GM19238 (cell line): ENCODE data around the gene KCNC1.

ENCODE experiments used
- DNase-seq: peaks from one replicate; pipeline ENCODE4 v3.0.0; 2011; ENCODE audit warnings: low spot score; ENCODE audit not compliant: insufficient read length

Gene KCNC1

DNA sequence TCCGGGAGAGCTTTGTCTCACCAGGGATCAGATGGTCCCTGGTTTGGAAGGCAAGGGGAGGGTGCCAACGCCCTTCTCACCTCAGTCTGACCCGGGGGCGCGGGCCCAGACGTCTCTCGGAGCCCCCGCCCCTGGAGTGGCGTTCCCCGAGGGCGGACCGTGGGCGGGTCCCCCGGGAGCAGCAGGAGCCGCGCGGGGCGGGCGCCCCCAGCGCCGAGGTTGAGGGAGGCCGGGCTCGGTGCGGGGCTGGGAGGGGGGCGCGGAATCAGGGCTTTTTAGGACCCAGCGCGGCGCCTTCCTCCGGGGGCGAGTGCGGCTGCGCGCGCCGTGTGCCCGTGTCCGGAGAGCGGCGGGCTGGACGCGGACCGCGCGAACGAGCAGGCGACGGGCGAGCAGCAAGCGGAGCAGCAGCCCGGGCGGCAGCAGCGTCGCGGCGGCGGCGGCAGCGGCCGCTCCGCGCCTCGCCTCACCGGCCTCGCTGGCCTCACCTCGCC is at the start of gene KCNC1:
Gene KCNC1 (plus strand): TSS at position 364 of the 494 bp plus-strand sequence. CDS start 1,222 bp downstream, outside the sequence.
- DNase-seq = no peak

GRCh38 chr11:17686231-17686980 is 48.2 kb upstream of the KCNC1 start:
- DNase-seq = no peak

DNA sequence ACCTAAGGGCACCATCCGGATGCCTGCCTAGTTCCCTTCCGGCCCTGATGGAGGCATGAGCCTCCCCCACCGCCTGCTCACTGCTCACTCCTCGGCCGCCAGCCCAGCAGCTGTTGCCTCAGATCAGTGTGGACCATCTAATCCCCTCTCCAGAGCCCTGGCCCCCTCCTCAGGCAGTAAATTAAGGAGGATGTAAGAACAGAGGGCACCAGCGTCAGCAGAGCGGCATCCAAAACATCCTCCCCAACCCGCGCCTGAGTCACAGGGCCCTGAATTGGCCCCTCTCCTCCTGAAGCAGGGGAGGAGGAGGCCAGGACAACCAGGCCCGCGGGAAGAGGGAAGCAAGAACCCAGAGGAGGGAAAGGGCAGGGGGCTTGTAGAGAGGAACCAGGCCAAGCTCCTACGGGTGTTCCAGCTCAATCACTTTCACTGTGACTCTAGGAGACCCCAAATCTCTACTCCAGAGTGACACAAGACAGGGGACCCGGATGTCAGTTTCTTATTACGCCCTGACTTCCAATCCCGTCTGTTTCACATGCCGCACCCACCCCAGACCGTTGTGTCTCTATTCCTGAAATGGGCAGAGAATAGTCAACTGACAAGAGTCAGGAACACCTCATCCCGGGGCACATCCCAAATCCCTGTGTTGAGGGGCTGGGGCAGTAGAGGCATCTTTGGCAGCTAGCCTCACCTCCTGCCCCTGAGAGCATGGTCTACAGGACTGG is 46.5 kb upstream of the KCNC1 start:
- no peak for DNase-seq

- DNase-seq = no peak
Measured at GRCh38 chr11:17691550-17691949, 43.0 kb upstream of the KCNC1 start.

GRCh38 chr11:17691976-17692375 is 42.6 kb upstream of the KCNC1 start:
- DNase-seq = no peak

DNA sequence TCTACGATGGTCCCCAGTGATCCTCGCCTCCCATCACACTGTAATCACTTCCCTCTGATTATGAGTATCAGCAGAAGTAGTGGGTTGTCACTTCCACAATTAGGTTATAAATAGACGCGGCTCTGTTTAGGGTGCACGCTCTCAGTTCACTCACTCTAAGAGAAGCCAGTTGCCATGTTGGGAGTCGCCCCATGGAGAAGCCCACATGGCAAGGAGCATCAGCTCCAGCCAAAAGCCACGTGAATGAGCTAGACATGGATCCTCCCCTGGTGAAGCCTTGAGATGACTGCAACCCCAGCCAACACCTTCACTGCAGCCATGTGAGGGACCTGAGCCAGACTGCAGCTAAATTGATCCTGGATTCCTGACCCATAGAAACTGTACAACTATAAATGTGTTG is 41.6 kb upstream of the KCNC1 start:
- DNase-seq = no peak

DNA sequence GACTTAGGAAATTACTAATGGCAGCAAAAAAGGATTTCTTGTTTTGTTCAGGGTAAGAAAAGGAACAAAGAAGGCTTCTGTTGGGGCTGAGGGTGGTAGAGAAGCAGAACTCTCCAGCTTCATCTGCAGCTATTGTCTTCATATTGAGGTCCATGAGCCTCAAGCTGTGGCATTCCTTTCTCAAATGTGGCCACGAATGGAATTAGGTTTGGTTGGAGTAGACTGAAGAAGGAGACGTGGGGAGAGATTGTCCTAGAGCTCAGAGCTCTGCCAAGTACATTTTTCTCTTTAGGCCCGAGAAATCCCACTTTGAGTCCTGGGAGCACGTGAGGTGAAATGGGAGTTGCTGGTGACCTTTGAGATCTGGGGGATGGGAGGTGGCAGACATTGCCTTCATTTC is 41.0 kb upstream of the KCNC1 start:
- DNase-seq = no peak

DNA sequence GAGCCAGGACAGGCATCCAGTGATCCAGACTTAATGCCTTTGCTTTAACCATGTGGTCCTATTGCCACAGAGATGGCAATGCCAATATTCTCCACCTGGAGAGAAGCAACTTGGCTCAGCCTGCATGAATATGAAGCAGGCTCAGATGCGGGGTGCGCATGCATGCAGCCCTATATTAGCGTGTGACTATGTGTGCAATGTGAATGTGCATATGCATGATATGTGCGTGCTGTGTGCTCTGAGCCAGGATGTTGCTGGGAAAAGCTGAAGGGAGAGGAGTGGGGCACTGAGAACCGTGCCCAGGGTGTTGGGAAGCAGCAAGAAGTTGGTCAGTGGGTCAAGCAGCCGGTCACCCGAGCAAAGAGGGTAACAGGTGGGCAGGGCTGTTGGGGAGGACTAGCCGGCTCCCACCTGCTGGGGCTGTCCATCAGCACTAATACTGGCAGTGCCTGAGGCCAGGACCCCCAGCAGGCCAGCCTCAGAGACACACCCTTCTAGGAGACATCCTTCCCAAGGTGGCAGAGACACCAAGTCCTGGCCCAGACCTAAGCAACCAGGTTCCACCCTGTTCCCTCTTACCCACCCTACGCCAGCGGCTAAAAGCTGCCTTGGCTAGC is 40.0 kb upstream of the KCNC1 start:
- DNase-seq = no peak

- no peak for DNase-seq
Measured at GRCh38 chr11:17695454-17696441, 38.8 kb upstream of the KCNC1 start.

DNA sequence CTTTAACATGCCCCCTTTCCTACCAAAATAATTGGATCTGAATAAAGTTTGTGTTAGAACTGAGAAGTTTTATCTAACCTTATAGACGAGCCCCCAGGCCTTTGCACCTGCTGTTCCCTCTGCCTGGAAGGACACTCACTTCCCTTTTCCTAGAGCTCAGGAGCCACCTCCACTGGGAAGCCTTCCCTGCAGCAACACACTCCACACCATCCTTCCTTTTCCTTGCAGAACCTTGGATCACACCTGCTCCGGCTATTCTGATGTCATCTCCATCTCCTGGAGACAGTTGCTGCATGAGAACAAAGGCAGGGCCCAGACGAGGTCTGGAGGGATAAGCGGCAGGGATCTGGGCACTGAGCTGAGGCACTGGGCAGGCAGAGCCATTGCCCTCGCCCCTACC is 37.8 kb upstream of the KCNC1 start:
- DNase-seq = no peak

DNA sequence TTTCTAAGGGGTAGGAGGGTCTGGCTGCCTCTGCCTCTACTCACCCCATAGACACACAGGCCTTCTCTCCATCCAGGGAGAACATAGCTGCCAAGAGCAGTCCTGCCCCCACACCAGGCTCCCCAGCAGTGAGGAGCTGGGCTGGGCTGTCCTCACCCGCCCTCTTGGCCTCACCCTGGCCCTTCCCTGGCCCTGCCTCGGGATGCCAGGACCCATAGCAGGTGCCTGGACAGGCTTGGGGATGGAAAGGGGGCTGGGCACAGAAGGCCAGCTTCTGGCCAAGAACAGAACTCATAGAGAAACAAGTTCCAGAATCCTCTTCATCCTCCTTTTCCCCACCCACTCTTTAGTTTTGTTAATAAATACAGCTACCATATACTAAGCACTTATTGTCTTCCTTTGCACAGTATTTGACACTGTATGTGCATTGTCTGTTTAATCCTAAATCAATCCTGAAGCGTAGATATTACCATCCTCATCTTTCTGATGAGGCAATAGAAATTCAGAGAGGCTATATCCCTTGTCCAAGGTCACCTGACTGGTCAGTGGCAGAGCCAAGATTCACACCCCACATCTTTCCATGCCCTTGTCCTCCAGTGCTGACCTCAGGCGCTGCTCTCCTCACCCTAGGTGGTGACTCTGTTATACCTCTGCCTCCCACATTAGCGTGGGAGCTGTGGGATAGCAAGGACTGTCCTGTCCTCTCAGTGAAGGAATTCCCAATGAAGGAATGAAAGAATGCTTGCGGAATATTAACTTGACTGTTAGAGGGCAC is 37.2 kb upstream of the KCNC1 start:
- DNase-seq = no peak

DNA sequence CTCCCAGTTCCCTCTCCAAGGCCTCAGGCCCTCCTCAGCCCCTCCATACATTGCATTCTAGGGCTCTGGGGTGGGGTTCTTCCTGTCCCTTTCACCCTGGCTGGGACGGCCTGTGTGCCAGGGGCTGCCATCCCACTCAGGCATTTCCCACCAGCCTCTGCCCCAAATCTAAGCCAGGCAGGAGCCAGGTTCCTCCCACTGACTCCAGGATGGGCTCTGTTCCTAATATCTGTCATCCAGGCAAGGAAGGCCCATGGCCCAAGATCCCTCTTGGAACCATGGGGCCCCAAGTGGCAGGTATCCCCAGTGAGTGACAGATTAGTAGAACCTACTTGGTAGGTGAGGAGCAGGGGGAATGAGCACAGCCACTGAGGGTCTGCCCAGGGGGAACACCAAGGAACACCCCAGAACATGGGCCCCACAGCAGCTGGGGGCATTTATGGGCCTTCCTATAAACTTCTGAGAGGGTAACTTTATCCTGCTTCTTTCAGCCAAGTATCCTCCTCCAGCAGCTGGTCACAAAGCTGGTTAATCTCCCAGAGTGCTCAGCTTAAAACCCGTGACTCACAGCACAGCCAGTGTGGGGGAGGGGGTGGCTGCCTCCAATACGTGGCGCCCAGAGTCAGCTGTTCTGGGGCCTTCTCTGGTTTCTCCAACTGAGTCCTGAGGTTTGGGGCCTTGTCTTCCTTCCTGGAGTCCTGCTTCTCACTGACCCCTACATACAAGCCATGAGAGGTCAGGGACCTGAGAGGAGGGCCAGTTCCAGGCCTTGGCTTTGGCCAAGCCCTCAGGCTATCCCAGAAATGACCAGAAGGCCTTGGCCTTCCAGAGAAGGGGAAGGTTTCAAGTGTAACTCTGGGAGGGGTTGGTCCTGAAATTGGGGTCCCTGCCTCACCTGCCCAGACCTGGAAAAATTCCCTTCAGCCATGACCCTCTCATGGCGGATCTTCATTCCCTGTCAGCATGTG is 35.1 kb upstream of the KCNC1 start:
- no peak for DNase-seq

DNA sequence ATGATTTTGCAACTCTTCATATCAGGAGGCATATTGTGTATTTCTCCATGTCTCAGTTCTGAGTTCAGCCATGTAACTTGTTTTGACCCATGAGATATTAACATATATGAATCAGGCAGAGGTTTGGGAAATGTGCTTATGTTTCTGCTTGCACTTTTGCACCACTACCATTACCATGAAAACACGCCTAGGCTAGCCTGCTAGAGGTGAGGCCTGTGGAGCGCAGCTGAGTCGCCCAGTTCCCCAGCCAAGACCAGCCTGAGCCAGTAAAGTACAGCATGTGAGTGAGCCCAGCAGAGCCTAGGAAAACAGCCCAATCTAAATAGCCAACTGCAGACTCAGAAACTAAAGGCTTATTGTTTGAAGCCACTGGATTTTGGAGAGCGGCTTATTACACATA is 33.6 kb upstream of the KCNC1 start:
- no peak for DNase-seq

- no peak for DNase-seq
Measured at GRCh38 chr11:17702876-17703275, 31.7 kb upstream of the KCNC1 start.

GRCh38 chr11:17703951-17704350 is 30.6 kb upstream of the KCNC1 start:
- DNase-seq = no peak

- no peak for DNase-seq
Measured at GRCh38 chr11:17707830-17708229, 26.8 kb upstream of the KCNC1 start.

- no peak for DNase-seq
Measured at GRCh38 chr11:17711836-17712235, 22.7 kb upstream of the KCNC1 start.

GRCh38 chr11:17713851-17714250 is 20.7 kb upstream of the KCNC1 start:
- DNase-seq = no peak

GRCh38 chr11:17714356-17714854 is 20.2 kb upstream of the KCNC1 start:
- DNase-seq = no peak
